ENCODE measurements around the gene TRPV2. TPM values are rescaled to one million over a fixed set of nuclear protein-coding genes. Genes with fewer than 3 reads are reported as not detected.

TRPV2 gene
- total and polyA plus RNA-seq, 2 of the 4 experiments (the other 2 are of a cell fraction), result 30.8 to 32.8 TPM

DNA sequence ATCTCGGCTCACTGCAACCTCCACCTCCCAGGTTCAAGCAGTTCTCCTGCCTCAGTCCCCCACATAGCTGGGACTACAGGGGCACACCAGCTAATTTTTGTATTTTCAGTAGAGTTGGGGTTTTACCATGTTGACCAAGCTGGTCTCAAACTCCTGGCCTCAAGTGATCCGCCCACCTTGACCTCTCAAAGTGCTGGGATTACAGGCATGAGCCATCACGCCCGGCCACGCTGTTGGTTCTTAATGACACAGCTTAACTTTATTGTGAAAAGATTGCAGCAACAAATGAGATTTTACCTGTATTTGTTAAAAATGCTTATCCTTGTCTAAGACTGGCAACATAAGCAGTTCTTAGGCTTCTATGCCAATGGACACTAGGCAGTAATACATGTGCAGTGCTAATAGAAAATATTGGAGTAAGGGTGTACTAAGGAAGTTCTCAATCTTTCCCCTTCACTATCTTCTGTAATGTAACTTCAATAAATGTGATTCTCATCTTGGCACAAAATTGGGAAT, 31.5 kb upstream of the TRPV2 start:
- ATAC-seq (ENCODE audit: low read depth) (no peak), DNase-seq (no peak)
- dilution Hi-C loops (cut with HindIII; ENCODE audit: low sequenced_read_pairs, unreplicated experiment) (no loop called here), in situ Hi-C loops (cut with MboI; ENCODE audit: low sequenced_read_pairs) (loop anchor here (5.0 kb wide), 1 partner anchor 53 kb away; no protein-coding TSS in a partner anchor), intact Hi-C loops (cut with micrococcal nuclease) (no loop called here)
- Histone ChIP-seq H3K9me3 (ENCODE audit: control insufficient read depth, insufficient read depth, low read length) (no peaks in the 10 kb centered on the region), H3K4me2 (ENCODE audit: low read depth, low read length) (no peak overlapping the region; the same call in 1 of the 2 replicates), H3K56ac (ENCODE audit: extremely low read depth, insufficient read depth, low read length) (no peak overlapping the region), H3K4me3 (ENCODE audit: insufficient read depth, low read depth, low read length) (no peak overlapping the region), H3K18ac (ENCODE audit: low read depth, low read length) (no peak overlapping the region), H3K9ac (ENCODE audit: low read depth, low read length) (no peak overlapping the region), H3K9me1 (ENCODE audit: insufficient read depth, low read length) (0 out of 2 replicates have a peak, but pooled peaks cover 6% of the 10 kb centered on the region), H3K27ac (ENCODE audit: insufficient read depth, low read length) (no peak overlapping the region), H2BK20ac (ENCODE audit: low read depth, low read length) (no peak overlapping the region), H4K8ac (ENCODE audit: low read depth in 2 of 2, low read length in 2 of 2) (no peak overlapping the region), H4K91ac (ENCODE audit: insufficient read depth, low read depth, low read length) (no peak overlapping the region), H4K20me1 (ENCODE audit: insufficient read depth, low read length) (peaks cover 42% of the 10 kb centered on the region), H3K4ac (ENCODE audit: low read depth, low read length) (no peak overlapping the region), H2AK9ac (replicated peaks; ENCODE audit: low read depth, low read length, poor library complexity) (no peak overlapping the region), H3K27me3 (ENCODE audit: control insufficient read depth, insufficient read depth, low read length) (no peaks in the 10 kb centered on the region), H3K79me1 (ENCODE audit: low read depth in 1 of 2, low read length in 2 of 2) (peaks cover 7 to 30% of the 10 kb centered on the region in 2 experiments; a peak in 3 of 4 replicates), H3K23ac (ENCODE audit: low read depth, low read length) (no peak overlapping the region), H3K36me3 (ENCODE audit: control insufficient read depth, insufficient read depth, low read length) (peaks cover 20% of the 10 kb centered on the region), H2BK5ac (ENCODE audit: low read depth, low read length, poor library complexity, severe bottlenecking) (no peak overlapping the region), H2BK15ac (ENCODE audit: low read depth, low read length) (no peak overlapping the region), H2BK120ac (ENCODE audit: low read depth, low read length) (no peak overlapping the region), H4K5ac (ENCODE audit: low read depth, low read length) (no peak overlapping the region), H2AFZ (replicated peaks; ENCODE audit: low read length, poor library complexity) (no peak overlapping the region), H3K14ac (replicated peaks; ENCODE audit: low read depth, low read length) (no peak overlapping the region), H3K4me1 (ENCODE audit: control insufficient read depth, insufficient read depth, low read length) (peaks cover 4% of the 10 kb centered on the region; the same call in 1 of the 2 replicates), H2AK5ac (ENCODE audit: low read depth, low read length) (no peak overlapping the region)
- ChIA-PET POLR2A (ENCODE audit: unreplicated experiment) (interaction anchor here (0.6 kb wide), 1 partner anchor 101 kb away, joined by 4 read pairs; no protein-coding TSS in a partner anchor), CTCF (no interaction called here)
- no TSS peak for BruUV-seq (replicated peaks)
- no CpG with 5 or more reads among the region's 5 CpGs for WGBS, 2 experiments (ENCODE audit: extremely low coverage in 2 of 2, insufficient read length in 1 of 2)
- TF ChIP-seq MXI1 (IDR thresholded peaks at IDR 0.05; ENCODE audit: borderline replicate concordance, low read depth, low read length) (no peak), POLR2A (IDR thresholded peaks at IDR 0.05; ENCODE audit: low read depth, low read length) (0 out of 2 replicates have a peak, but pooled peaks have one; percentile 3), RCOR1 (IDR thresholded peaks at IDR 0.05; ENCODE audit: insufficient replicate concordance, low read length) (no peak)

Measured in IMR-90 (cell line).